Naive thymus-derived CD8-positive, alpha-beta T cell (primary cell): ENCODE data around the gene ZNF444. TPM values are rescaled to one million over a fixed set of nuclear protein-coding genes. Genes with fewer than 3 reads are reported as not detected.

Experiments
- ATAC-seq, 2 donors: fragments of 150-1000 bp; cut with Tn5 transposase in 1 of 2; sonication (Bioruptor Pico), chemical (Tn5 transposase) in 1 of 2; 1 replicate in 1 of 2; 2 replicates in 1 of 2; pipeline ENCODE4 v1.10.0; 2021; ENCODE audit warnings: mild to moderate bottlenecking in 2 of 2, moderate library complexity in 2 of 2
- POLR2A ChIA-PET: fragments of 350-600 bp; sonication (Branson Sonifier 250); formaldehyde crosslinking; loops from one replicate; lab custom pipeline; 2021; ENCODE audit warnings: antibody characterized with exemption; lab: Charles Lee
- DNase-seq, 10 donors: peaks; one replicate each; pipeline versions ENCODE4 v3.0.0 to v3.0.0-alpha.2; 2020 to 2022
- H3K27ac Mint-ChIP-seq, 10 donors: one replicate each; pipeline ENCODE4 v1.8.0; 2020 to 2022; ENCODE audit warnings: mild to moderate bottlenecking in 10 of 10, mixed read lengths in 10 of 10, moderate library complexity in 4 of 10, inconsistent platforms in 1 of 10
- H3K27me3 Mint-ChIP-seq, 5 donors: one replicate each; pipeline ENCODE4 v1.8.0; 2021 to 2022; ENCODE audit warnings: mixed read lengths in 5 of 5
- H3K36me3 Mint-ChIP-seq, 3 donors: one replicate each; pipeline ENCODE4 v1.8.0; 2020 to 2022; ENCODE audit warnings: mixed read lengths in 3 of 3, mild to moderate bottlenecking in 2 of 3, inconsistent platforms in 1 of 3
- H3K4me1 Mint-ChIP-seq, 4 donors: one replicate each; pipeline ENCODE4 v1.8.0; 2021 to 2022; ENCODE audit warnings: mixed read lengths in 4 of 4
- H3K4me3 Mint-ChIP-seq, 10 donors: one replicate each; pipeline ENCODE4 v1.8.0; 2020 to 2022; ENCODE audit warnings: mild to moderate bottlenecking in 10 of 10, mixed read lengths in 10 of 10, moderate library complexity in 6 of 10, inconsistent platforms in 1 of 10
- H3K9me3 Mint-ChIP-seq, 9 donors: one replicate each; pipeline ENCODE4 v1.8.0; 2020 to 2022; ENCODE audit warnings: mixed read lengths in 9 of 9, mild to moderate bottlenecking in 3 of 9, inconsistent platforms in 1 of 9, moderate library complexity in 1 of 9
- polyA plus RNA-seq, 3 donors: library from polyadenylated mRNA; unstranded; fragments of 300-500 nt; fragmentation: Illumina TruSeq; gene quantifications; one replicate each; pipeline ENCODE4 v1.2.3, GENCODE V29; 2021
- total RNA-seq, 8 experiments: library from RNA in 2 of 8; stranded (reverse) in 2 of 8; gene quantifications; one replicate each; pipeline ENCODE4 v1.2.3 and lab custom pipeline; 2021 to 2026

ZNF444 gene
- total and polyA plus RNA-seq, 5 experiments from 2014 or later: 12.9 to 49.4 (median 26.9) TPM

GRCh38 chr19:56109226-56109625 lies 31.9 kb upstream of the ZNF444 start:
- Mint-ChIP-seq H3K9me3 (no peaks in the 10 kb centered on the region), H3K36me3 (peaks cover 0 to 2% (median 0%) of the 10 kb centered on the region in 3 donors), H3K27ac (peak overlapping the region in 3 of 10 donors; percentile 16 to 90 (median 27)), H3K27me3 (no peaks in the 10 kb centered on the region), H3K4me1 (peaks cover 30 to 84% (median 68%) of the 10 kb centered on the region in 4 donors), H3K4me3 (peak overlapping the region in 2 of 10 donors; percentile 48 to 51)
- ATAC-seq: no peak
- POLR2A ChIA-PET: no interaction called here
- no peak for DNase-seq

- ATAC-seq (no peak), DNase-seq (no peak)
- Mint-ChIP-seq H3K27me3 (no peaks in the 10 kb centered on the region), H3K9me3 (no peaks in the 10 kb centered on the region), H3K4me1 (peaks cover 28 to 84% (median 70%) of the 10 kb centered on the region in 4 donors), H3K27ac (peak overlapping the region in 8 of 10 donors; percentile 35 to 81 (median 52)), H3K36me3 (peaks cover 0 to 2% (median 0%) of the 10 kb centered on the region in 3 donors), H3K4me3 (peak overlapping the region in 3 of 10 donors; percentile 22 to 38 (median 36))
- POLR2A ChIA-PET: interaction anchor here (0.6 to 2.2 kb wide), 2 partner anchors 10 to 149 kb away, joined by 7 to 10 read pairs; partner anchors contain the start of gene ZNF787
Measured at GRCh38 chr19:56110515-56111448, 30.3 kb upstream of the ZNF444 start.

GRCh38 chr19:56111601-56112312 lies 29.3 kb upstream of the ZNF444 start:
- ATAC-seq (peak; percentile 76 to 95), DNase-seq (peak in 8 of 10 donors; percentile 28 to 63 (median 44))
- H3K27ac Mint-ChIP-seq: peak overlapping the region in 9 of 10 donors; percentile 36 to 88 (median 72)

GRCh38 chr19:56112313-56112709 lies 28.8 kb upstream of the ZNF444 start:
- no peaks in the 10 kb centered on the region for H3K27me3 Mint-ChIP-seq
- H3K9me3 Mint-ChIP-seq: no peaks in the 10 kb centered on the region
- DNase-seq (no peak), ATAC-seq (no peak)
- peaks cover 0 to 2% (median 0%) of the 10 kb centered on the region in 3 donors for H3K36me3 Mint-ChIP-seq
- H3K27ac Mint-ChIP-seq: peak overlapping the region; percentile 24 to 88 (median 74)
- H3K4me1 Mint-ChIP-seq: peaks cover 25 to 78% (median 63%) of the 10 kb centered on the region in 4 donors
- H3K4me3 Mint-ChIP-seq: peak overlapping the region in 8 of 10 donors; percentile 14 to 66 (median 38)
- POLR2A ChIA-PET: interaction anchor here (2.2 kb wide), 1 partner anchor 8 kb away, joined by 10 read pairs; the partner anchor contains the start of gene ZNF787

More at GRCh38 chr19:56111601-56112312, 29.3 kb upstream of the ZNF444 start:
- H3K4me3 Mint-ChIP-seq: peak overlapping the region in 8 of 10 donors; percentile 15 to 66 (median 44)
- no peaks in the 10 kb centered on the region for H3K27me3 Mint-ChIP-seq
- H3K4me1 Mint-ChIP-seq: peaks cover 26 to 80% (median 65%) of the 10 kb centered on the region in 4 donors
- POLR2A ChIA-PET: interaction anchor here (2.2 kb wide), 1 partner anchor 9 kb away, joined by 10 read pairs; the partner anchor contains the start of gene ZNF787
- no peaks in the 10 kb centered on the region for H3K9me3 Mint-ChIP-seq
- peaks cover 0 to 2% (median 0%) of the 10 kb centered on the region in 3 donors for H3K36me3 Mint-ChIP-seq

- no peak for DNase-seq
- POLR2A ChIA-PET: no interaction called here
- Mint-ChIP-seq H3K36me3 (peaks cover 0 to 2% (median 0%) of the 10 kb centered on the region in 3 donors), H3K27me3 (no peaks in the 10 kb centered on the region), H3K4me1 (peaks cover 25 to 76% (median 61%) of the 10 kb centered on the region in 4 donors), H3K4me3 (peak overlapping the region in 9 of 10 donors; percentile 2 to 62 (median 43)), H3K9me3 (no peaks in the 10 kb centered on the region), H3K27ac (peak overlapping the region in 9 of 10 donors; percentile 59 to 88 (median 76))
- no peak for ATAC-seq
Measured at GRCh38 chr19:56113074-56113632, 27.9 kb upstream of the ZNF444 start.

GRCh38 chr19:56114051-56114777 lies 26.9 kb upstream of the ZNF444 start:
- peak overlapping the region in 9 of 10 donors; percentile 28 to 91 (median 75) for H3K27ac Mint-ChIP-seq
- H3K36me3 Mint-ChIP-seq: peaks cover 0 to 2% (median 0%) of the 10 kb centered on the region in 3 donors
- peak overlapping the region in 7 of 10 donors; percentile 2 to 75 (median 33) for H3K4me3 Mint-ChIP-seq
- H3K4me1 Mint-ChIP-seq: peaks cover 22 to 74% (median 61%) of the 10 kb centered on the region in 4 donors
- H3K27me3 Mint-ChIP-seq: no peaks in the 10 kb centered on the region
- ATAC-seq (no peak), DNase-seq (no peak)
- POLR2A ChIA-PET: interaction anchor here (1.4 kb wide), 1 partner anchor 28 kb away, joined by 5 read pairs; no protein-coding TSS in a partner anchor
- H3K9me3 Mint-ChIP-seq: no peaks in the 10 kb centered on the region

GRCh38 chr19:56114778-56115110 lies 26.3 kb upstream of the ZNF444 start:
- H3K4me1 Mint-ChIP-seq: peaks cover 25 to 75% (median 64%) of the 10 kb centered on the region in 4 donors
- peak overlapping the region in 9 of 10 donors; percentile 58 to 91 (median 74) for H3K27ac Mint-ChIP-seq
- H3K9me3 Mint-ChIP-seq: no peaks in the 10 kb centered on the region
- no peaks in the 10 kb centered on the region for H3K27me3 Mint-ChIP-seq
- H3K36me3 Mint-ChIP-seq: peaks cover 0 to 2% (median 0%) of the 10 kb centered on the region in 3 donors
- DNase-seq: no peak
- POLR2A ChIA-PET: interaction anchor here (1.4 kb wide), 1 partner anchor 27 kb away, joined by 5 read pairs; no protein-coding TSS in a partner anchor
- H3K4me3 Mint-ChIP-seq: peak overlapping the region in 8 of 10 donors; percentile 18 to 75 (median 38)
- ATAC-seq: no peak

- Mint-ChIP-seq H3K27ac (peak overlapping the region in 3 of 10 donors; percentile 27 to 91 (median 63)), H3K4me1 (peaks cover 25 to 73% (median 69%) of the 10 kb centered on the region in 4 donors), H3K36me3 (no peaks in the 10 kb centered on the region), H3K27me3 (no peaks in the 10 kb centered on the region), H3K9me3 (no peaks in the 10 kb centered on the region), H3K4me3 (no peak overlapping the region)
- POLR2A ChIA-PET: no interaction called here
- DNase-seq: no peak
- no peak for ATAC-seq
Measured at GRCh38 chr19:56115490-56115889, 25.6 kb upstream of the ZNF444 start.

GRCh38 chr19:56116606-56117005 lies 24.5 kb upstream of the ZNF444 start:
- Mint-ChIP-seq H3K9me3 (no peaks in the 10 kb centered on the region), H3K27me3 (no peaks in the 10 kb centered on the region), H3K4me1 (peaks cover 24 to 68% (median 64%) of the 10 kb centered on the region in 4 donors), H3K27ac (peak overlapping the region in 4 of 10 donors; percentile 46 to 75 (median 66)), H3K4me3 (no peak overlapping the region), H3K36me3 (no peaks in the 10 kb centered on the region)
- no peak for DNase-seq
- POLR2A ChIA-PET: no interaction called here
- no peak for ATAC-seq

- no peaks in the 10 kb centered on the region for H3K36me3 Mint-ChIP-seq
- H3K4me3 Mint-ChIP-seq: peak overlapping the region in 2 of 10 donors; percentile 40 to 63
- ATAC-seq (no peak), DNase-seq (no peak)
- POLR2A ChIA-PET: no interaction called here
- H3K9me3 Mint-ChIP-seq: no peaks in the 10 kb centered on the region
- peak overlapping the region in 2 of 10 donors; percentile 15 to 57 for H3K27ac Mint-ChIP-seq
- peaks cover 23 to 69% (median 60%) of the 10 kb centered on the region in 4 donors for H3K4me1 Mint-ChIP-seq
- H3K27me3 Mint-ChIP-seq: no peaks in the 10 kb centered on the region
Measured at GRCh38 chr19:56117376-56117884, 23.7 kb upstream of the ZNF444 start.

- H3K4me3 Mint-ChIP-seq: peak overlapping the region in 4 of 10 donors; percentile 37 to 63 (median 50)
- no peak for DNase-seq
- peak overlapping the region in 4 of 10 donors; percentile 52 to 92 (median 80) for H3K27ac Mint-ChIP-seq
- H3K4me1 Mint-ChIP-seq: peaks cover 20 to 65% (median 56%) of the 10 kb centered on the region in 4 donors
- H3K27me3 Mint-ChIP-seq: no peaks in the 10 kb centered on the region
- ATAC-seq: no peak
- H3K36me3 Mint-ChIP-seq: no peaks in the 10 kb centered on the region
- H3K9me3 Mint-ChIP-seq: no peaks in the 10 kb centered on the region
- POLR2A ChIA-PET: no interaction called here
Measured at GRCh38 chr19:56117889-56118288, 23.2 kb upstream of the ZNF444 start.
